Neural progenitor cell (in vitro differentiated cells): ENCODE results near the gene PITPNB. TPM values are rescaled to one million over a fixed set of nuclear protein-coding genes. Genes with fewer than 3 reads are reported as not detected.

ENCODE experiments used
- DNase-seq: peaks from one replicate; pipeline ENCODE4 v3.0.0-alpha.2; 2016; ENCODE audit warnings: low spot score
- H2AFZ ChIP-seq: fragments of 200-600 bp; sonication (generic); replicated peaks from 2 replicates; pipeline ENCODE4 v1.6.1; 2016; ENCODE audit warnings: antibody characterized with exemption
- H3F3A ChIP-seq: fragments of 200-600 bp; sonication (generic); 2 replicates; pipeline ENCODE4 v1.6.1; 2016; ENCODE audit warnings: antibody characterized with exemption, low read depth
- H3K27ac ChIP-seq: fragments of 200-600 bp; sonication (generic); 2 replicates; pipeline ENCODE4 v1.5.1; 2016; ENCODE audit warnings: mild to moderate bottlenecking
- H3K27me3 ChIP-seq: fragments of 200-600 bp; sonication (generic); 2 replicates; pipeline ENCODE4 v1.6.1; 2016; ENCODE audit warnings: mild to moderate bottlenecking, moderate library complexity
- H3K36me3 ChIP-seq: fragments of 200-600 bp; sonication (generic); 2 replicates; pipeline ENCODE4 v1.5.1; 2016
- H3K4me1 ChIP-seq: fragments of 200-600 bp; sonication (generic); 2 replicates; pipeline ENCODE4 v1.6.1; 2016; ENCODE audit warnings: mixed run types
- H3K4me2 ChIP-seq: fragments of 200-600 bp; sonication (generic); 2 replicates; pipeline ENCODE4 v1.6.1; 2016
- H3K4me3 ChIP-seq: fragments of 200-600 bp; sonication (generic); 2 replicates; pipeline ENCODE4 v1.5.1; 2016
- H3K79me2 ChIP-seq: fragments of 200-600 bp; sonication (generic); 2 replicates; pipeline ENCODE4 v1.6.1; 2016; ENCODE audit warnings: low read depth
- H3K9ac ChIP-seq: fragments of 200-600 bp; sonication (generic); 2 replicates; pipeline ENCODE4 v1.6.1; 2016
- H3K9me3 ChIP-seq: fragments of 200-600 bp; sonication (generic); 2 replicates; pipeline ENCODE4 v1.5.1; 2016; ENCODE audit warnings: low read depth
- H4K20me1 ChIP-seq: fragments of 200-600 bp; sonication (generic); 2 replicates; pipeline ENCODE4 v1.6.1; 2016; ENCODE audit warnings: low read depth
- H3K27ac Mint-ChIP-seq: 3 replicates; pipeline ENCODE4 v1.8.0; 2021; ENCODE audit warnings: mixed read lengths
- H3K27me3 Mint-ChIP-seq: 2 replicates; pipeline ENCODE4 v1.8.0; 2022; ENCODE audit warnings: low read depth, mild to moderate bottlenecking, inconsistent platforms, moderate library complexity, mixed read lengths; ENCODE audit not compliant: insufficient read depth
- H3K36me3 Mint-ChIP-seq: 3 replicates; pipeline ENCODE4 v1.8.0; 2021; ENCODE audit warnings: mixed read lengths
- H3K4me1 Mint-ChIP-seq: 3 replicates; pipeline ENCODE4 v1.8.0; 2021; ENCODE audit warnings: mixed read lengths
- H3K4me3 Mint-ChIP-seq: 3 replicates; pipeline ENCODE4 v1.8.0; 2021; ENCODE audit warnings: mild to moderate bottlenecking, moderate library complexity, mixed read lengths
- H3K9me3 Mint-ChIP-seq: 3 replicates; pipeline ENCODE4 v1.8.0; 2020; ENCODE audit warnings: mixed read lengths
- CTCF ChIP-seq: fragments of 200-600 bp; sonication (generic); IDR thresholded peaks from 2 replicates; pipeline ENCODE4 v1.5.1; 2017; ENCODE audit warnings: antibody characterized with exemption, mild to moderate bottlenecking
- EZH2 ChIP-seq: fragments of 200-600 bp; sonication (generic); IDR thresholded peaks from 2 replicates; pipeline ENCODE4 v1.6.1; 2017; ENCODE audit warnings: antibody characterized with exemption, mild to moderate bottlenecking, moderate library complexity
- EZH2phosphoT487 ChIP-seq: fragments of 200-600 bp; sonication (generic); IDR thresholded peaks from 2 replicates; pipeline ENCODE4 v1.6.1; 2017; ENCODE audit warnings: antibody characterized with exemption
- microRNA-seq: library from miRNA; unstranded; fragments of <30 nt; microRNA quantifications from one replicate; pipeline ENCODE4, GENCODE V29; 2016
- small RNA-seq: library from RNA; depleted of rRNA; stranded (forward); fragments of <200 nt; gene quantifications from one replicate; pipeline ENCODE3, GENCODE V24; 2015
- total RNA-seq: library from RNA; depleted of rRNA; stranded (reverse); fragments of >200 nt; gene quantifications from 2 replicates; pipeline ENCODE4 v1.2.3, GENCODE V29; 2015; ENCODE audit warnings: low replicate concordance

The PITPNB gene
- total RNA-seq, 1 donor from 2014 or later = 32.5 TPM

GRCh38 chr22:27802346-27803073 lies 116.5 kb downstream of the PITPNB start:
- Histone ChIP-seq H3K4me3 (peak overlapping the region; percentile 68), H3K79me2 (peaks cover 41% of the 10 kb centered on the region), H4K20me1 (peaks cover 33% of the 10 kb centered on the region), H3K27ac (no peak overlapping the region), H2AFZ (no peak overlapping the region), H3K4me1 (peaks cover 54% of the 10 kb centered on the region), H3K27me3 (peaks cover 43% of the 10 kb centered on the region), H3K36me3 (no peaks in the 10 kb centered on the region), H3F3A (peaks cover 7% of the 10 kb centered on the region), H3K9me3 (no peaks in the 10 kb centered on the region), H3K4me2 (peak overlapping the region; percentile 93), H3K9ac (no peak overlapping the region)
- H3K27me3 Mint-ChIP-seq = peaks cover 14% of the 10 kb centered on the region
- peak overlapping the region; percentile 96 for H3K27ac Mint-ChIP-seq
- H3K9me3 Mint-ChIP-seq = no peaks in the 10 kb centered on the region
- TF ChIP-seq CTCF = no peak
- TF ChIP-seq EZH2phosphoT487 = no peak
- peak; percentile 47 for TF ChIP-seq EZH2
- no peak for DNase-seq
- peak overlapping the region; percentile 86 for H3K4me3 Mint-ChIP-seq
- peaks cover 49% of the 10 kb centered on the region for H3K4me1 Mint-ChIP-seq
- H3K36me3 Mint-ChIP-seq = peaks cover 4% of the 10 kb centered on the region

Small RNA genes within 50 kb of the gene (microRNA-seq; reads per million reads assigned to microRNA genes)
- gene MIR3199-1 (not detected), gene MIR3199-2 (not detected)

Small RNA genes within 50 kb of the gene (small RNA-seq; reads per million reads assigned to genes)
- gene MIR3199-1 (not detected), gene RF02198 (not detected)

Other genes with a start within 250 kb of the PITPNB start
- gene MN1, start 117.5 kb downstream of the PITPNB start, total RNA-seq = 13.3 and 27.2 TPM in 2 replicates